ENCODE data around the gene DCC. TPM values are rescaled to one million over a fixed set of nuclear protein-coding genes. Genes with fewer than 3 reads are reported as not detected.

The DCC gene
- total RNA-seq, 1 experiment from 2014 or later, result not detected

GRCh38 chr18:52377094-52377493, 37.1 kb downstream of the DCC start:
- no peaks in the 10 kb centered on the region; a peak in 1 of 4 replicates for H3K36me3 ChIP-seq (ENCODE audit: control insufficient read depth in 1 of 2, insufficient read depth in 2 of 2, low read length in 2 of 2)
- TF ChIP-seq EZH2 (IDR thresholded peaks at IDR 0.05), result no peak
- TF ChIP-seq REST (IDR thresholded peaks at IDR 0.05; ENCODE audit: low read depth), result no peak
- TF ChIP-seq ATF3 (IDR thresholded peaks at IDR 0.05), result no peak
- no peak for TF ChIP-seq ZNF274 (IDR thresholded peaks at IDR 0.05; ENCODE audit: low read depth, low read length)
- TF ChIP-seq CTCF (IDR thresholded peaks at IDR 0.05 in 2 of 3, conservative IDR thresholded peaks at IDR 0.05 in 1 of 3; ENCODE audit: borderline replicate concordance in 1 of 3, insufficient read depth in 1 of 3, low read depth in 2 of 3, low read length in 2 of 3), result no peak
- no peak for TF ChIP-seq TCF7L2 (IDR thresholded peaks at IDR 0.05; ENCODE audit: borderline replicate concordance, extremely low read depth, insufficient read depth, insufficient read length)
- TF ChIP-seq SRF (IDR thresholded peaks at IDR 0.05; ENCODE audit: low read depth), result no peak
- no peak for TF ChIP-seq ZFX (IDR thresholded peaks at IDR 0.05)
- H2AFZ ChIP-seq (ENCODE audit: low read depth, low read length, poor library complexity, severe bottlenecking), result no peak overlapping the region
- no peak overlapping the region for H3K9ac ChIP-seq (ENCODE audit: low read length)
- no peaks in the 10 kb centered on the region for H3K79me2 ChIP-seq (ENCODE audit: insufficient read depth, low read length)
- ChIA-PET CTCF (no interaction called here), POLR2A (no interaction called here), RAD21 (ENCODE audit: low non-redundant PET in 1 of 2, low total read pairs in 2 of 2, uncharacterized antibody in 2 of 2, unreplicated experiment in 2 of 2) (no interaction called here)
- H3K27ac ChIP-seq (ENCODE audit: low read depth, low read length), result no peak overlapping the region
- H3K9me2 ChIP-seq (ENCODE audit: insufficient read depth), result no peaks in the 10 kb centered on the region
- H3K27me3 ChIP-seq (ENCODE audit: insufficient read depth, low read length), result no peaks in the 10 kb centered on the region
- no peaks in the 10 kb centered on the region for H3K4me1 ChIP-seq (ENCODE audit: control insufficient read depth in 1 of 2, insufficient read depth in 2 of 2, low read length in 2 of 2)
- ATAC-seq (no peak), DNase-seq (ENCODE audit: low read depth, low spot score) (no peak)
- BruUV-seq (replicated peaks), result no TSS peak
- no peak overlapping the region for H3K4me3 ChIP-seq (replicated peaks in 1 of 2; ENCODE audit: low read depth in 1 of 2, low read length in 2 of 2)
- intact Hi-C loops (cut with micrococcal nuclease), result no loop called here
- H4K20me1 ChIP-seq (ENCODE audit: insufficient read depth), result no peaks in the 10 kb centered on the region
- H3K9me3 ChIP-seq (ENCODE audit: control insufficient read depth in 1 of 2, insufficient read depth in 1 of 2, low read depth in 1 of 2, low read length in 2 of 2), result peaks cover 9 to 13% of the 10 kb centered on the region in 2 experiments; a peak in 2 of 4 replicates
- no peak overlapping the region for H3K4me2 ChIP-seq (ENCODE audit: low read length)

Measured in HCT116 (cell line).